Myocyte (in vitro differentiated cells): Measurements from ENCODE around the gene LEPROT. TPM values are rescaled to one million over a fixed set of nuclear protein-coding genes. Genes with fewer than 3 reads are reported as not detected.
"Not testable (repeated sequence)": the region's sequence is repeated elsewhere in the genome, so short reads cannot be mapped to it uniquely, and the experiment has no call there.

Experiments used
- DNase-seq: peaks from one replicate; pipeline ENCODE4 v3.0.0-alpha.2; 2012; ENCODE audit warnings: low read depth
- polyA plus RNA-seq: library from polyadenylated mRNA; unstranded; fragments of >200 nt; gene quantifications from one replicate; pipeline ENCODE4 v1.2.1, GENCODE V29; 2012; ENCODE audit warnings: missing spikeins
- total RNA-seq: library from RNA; depleted of rRNA; stranded (reverse); fragments of >200 nt; gene quantifications from 2 replicates; pipeline ENCODE4 v1.2.3, GENCODE V29; 2014

The LEPROT gene
- 46.9 and 56.9 TPM in 2 replicates for total RNA-seq
- 63.9 TPM for polyA plus RNA-seq

- no peak for DNase-seq
Measured at GRCh38 chr1:65420590-65421350, at the start of gene LEPROT, which contains the start of gene LEPR. LEPROT (plus strand) TSS chr1:65420668; CDS start chr1:65420725, 57 bp downstream. LEPR (plus strand) TSS chr1:65420668; CDS start chr1:65565566, 144,898 bp downstream.

- no peak for DNase-seq
Measured at GRCh38 chr1:65371544-65371943, 48.9 kb upstream of the LEPROT start.

- DNase-seq = no peak
Measured at GRCh38 chr1:65372557-65372956, 47.9 kb upstream of the LEPROT start.

- no peak for DNase-seq
Measured at GRCh38 chr1:65377496-65378246, 42.8 kb upstream of the LEPROT start.

GRCh38 chr1:65378247-65378946 lies 42.1 kb upstream of the LEPROT start:
- no peak for DNase-seq

- DNase-seq = not testable (repeated sequence)
Measured at GRCh38 chr1:65384426-65384825, 36.0 kb upstream of the LEPROT start.

GRCh38 chr1:65386439-65386838 lies 34.0 kb upstream of the LEPROT start:
- no peak for DNase-seq

GRCh38 chr1:65387821-65388220 lies 32.6 kb upstream of the LEPROT start:
- DNase-seq = no peak

- no peak for DNase-seq
Measured at GRCh38 chr1:65388908-65389695, 31.4 kb upstream of the LEPROT start.

- DNase-seq = no peak
Measured at GRCh38 chr1:65392497-65392896, 28.0 kb upstream of the LEPROT start.

GRCh38 chr1:65393347-65393746 lies 27.1 kb upstream of the LEPROT start:
- DNase-seq = peak; percentile 27

- DNase-seq = no peak
Measured at GRCh38 chr1:65393928-65394327, 26.5 kb upstream of the LEPROT start.

GRCh38 chr1:65395887-65396612 lies 24.4 kb upstream of the LEPROT start:
- DNase-seq = peak; percentile 3

- no peak for DNase-seq
Measured at GRCh38 chr1:65398083-65398482, 22.4 kb upstream of the LEPROT start.

- DNase-seq = no peak
Measured at GRCh38 chr1:65399003-65399402, 21.5 kb upstream of the LEPROT start.

- DNase-seq = no peak
Measured at GRCh38 chr1:65401612-65402011, 18.9 kb upstream of the LEPROT start.

GRCh38 chr1:65404941-65405340 lies 15.5 kb upstream of the LEPROT start:
- DNase-seq = no peak

GRCh38 chr1:65407877-65408276 lies 12.6 kb upstream of the LEPROT start:
- DNase-seq = no peak

GRCh38 chr1:65409314-65409713 lies 11.2 kb upstream of the LEPROT start:
- DNase-seq = no peak

GRCh38 chr1:65409816-65410326 lies 10.6 kb upstream of the LEPROT start:
- no peak for DNase-seq
